ENCODE measurements around the gene BLZF1. TPM values are rescaled to one million over a fixed set of nuclear protein-coding genes. Genes with fewer than 3 reads are reported as not detected.

Gene BLZF1
- polyA plus RNA-seq, 3 donors = 23.6 to 28.3 (median 25.6) TPM

Other genes with a start within 250 kb of the BLZF1 start
- gene NME7, start 398 bp upstream of the BLZF1 start, polyA plus RNA-seq (ENCODE audit: insufficient read length in 3 of 3) = 100 to 1,000 TPM in 1 of 3 donors, 10 to 100 TPM in 2; 93.6 to 106 (median 94.1) TPM
- gene CCDC181, start 59.3 kb downstream of the BLZF1 start, polyA plus RNA-seq (ENCODE audit: insufficient read length in 3 of 3) = 1 to 10 TPM; 8.5 to 9.7 (median 9.0) TPM
- gene SLC19A2, start 117.7 kb downstream of the BLZF1 start, polyA plus RNA-seq (ENCODE audit: insufficient read length in 3 of 3) = 10 to 100 TPM; 15.4 to 20.2 (median 20.2) TPM
- gene F5, start 218.3 kb downstream of the BLZF1 start, polyA plus RNA-seq (ENCODE audit: insufficient read length in 3 of 3) = 1 to 10 TPM; 4.3 to 7.3 (median 5.3) TPM

Data from renal pelvis (tissue), 3 donors.